Daoy (cell line): Measurements from ENCODE around the gene NSG2. TPM values are rescaled to one million over a fixed set of nuclear protein-coding genes. Genes with fewer than 3 reads are reported as not detected.
"Not testable (repeated sequence)": the region's sequence is repeated elsewhere in the genome, so short reads cannot be mapped to it uniquely, and the experiment has no call there.

Experiments used
- DNase-seq: peaks from one replicate; pipeline ENCODE4 v3.0.0-alpha.2; 2015; ENCODE audit warnings: low read depth
- total RNA-seq: library from RNA; depleted of rRNA; stranded (reverse); fragments of >200 nt; shearing (Covaris generic); gene quantifications from 2 replicates; pipeline ENCODE4 v1.2.3, GENCODE V29; 2014

The NSG2 gene
- total RNA-seq, 1 experiment from 2014 or later = not detected

GRCh38 chr5:174101195-174101730, 55.8 kb downstream of the NSG2 start:
- no peak for DNase-seq

DNA sequence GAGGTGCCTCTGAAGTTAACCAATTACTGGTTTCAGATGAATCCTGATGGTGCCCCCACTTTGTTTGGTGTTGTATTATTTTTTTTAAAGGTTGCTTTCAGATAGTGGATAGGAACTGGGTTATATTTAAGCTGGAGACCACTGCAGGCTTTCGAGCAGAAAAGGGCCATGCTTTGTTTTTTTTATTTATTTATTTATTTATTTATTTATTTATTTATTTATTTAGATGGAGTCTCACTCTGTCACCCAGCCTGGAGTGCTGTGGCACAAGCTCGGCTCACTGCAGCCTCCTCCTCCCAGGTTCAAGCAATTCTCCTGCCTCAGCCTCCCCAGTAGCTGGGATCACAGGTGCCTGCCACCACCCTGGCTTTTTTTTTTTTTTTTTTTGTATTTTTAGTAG, 57.1 kb downstream of the NSG2 start:
- not testable (repeated sequence) for DNase-seq

GRCh38 chr5:174106997-174107655, 61.6 kb downstream of the NSG2 start:
- DNase-seq = no peak

DNA sequence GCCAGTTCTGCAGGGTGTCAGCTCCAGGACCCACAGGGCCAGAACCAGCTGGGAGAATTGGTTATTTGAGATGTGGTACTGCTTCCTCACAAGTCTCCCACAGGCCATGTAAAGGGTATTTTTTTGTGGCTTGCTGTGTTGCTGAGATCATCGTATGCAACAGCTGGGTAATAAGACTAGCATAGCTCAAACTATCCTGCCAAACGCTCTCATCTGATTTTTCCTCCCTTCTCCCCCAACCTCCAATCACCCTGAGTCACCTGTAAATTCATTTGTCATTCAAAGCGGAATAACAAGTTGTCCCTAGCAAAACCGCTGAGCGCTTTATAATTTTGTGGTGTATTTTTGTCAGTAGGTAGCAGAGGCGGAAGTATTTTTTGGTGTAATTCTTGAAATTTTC, 63.2 kb downstream of the NSG2 start:
- DNase-seq = no peak

- DNase-seq = no peak
These were observed 64.3 kb downstream of the NSG2 start for GRCh38 chr5:174109698-174110260.

DNA sequence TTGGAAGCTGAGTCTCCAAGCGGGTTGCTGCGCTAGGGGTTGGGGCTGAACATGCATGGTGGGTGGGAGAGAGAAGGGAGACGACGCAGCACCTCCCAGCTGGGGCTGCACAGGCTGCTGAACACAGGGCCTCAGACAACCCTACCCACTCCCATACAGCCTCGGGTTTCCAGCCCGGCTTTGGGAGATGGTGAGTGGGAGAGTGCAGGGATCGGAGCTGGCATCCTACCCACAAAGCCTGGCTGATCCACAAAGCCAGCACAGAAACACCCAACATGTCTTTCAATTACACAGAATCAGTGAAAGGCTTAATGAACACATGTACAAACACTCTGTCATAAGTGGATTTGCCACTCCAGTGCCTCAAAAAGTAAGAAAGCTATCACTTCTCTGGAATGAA, 64.8 kb downstream of the NSG2 start:
- DNase-seq = no peak

GRCh38 chr5:174111287-174111973, 65.9 kb downstream of the NSG2 start:
- no peak for DNase-seq

GRCh38 chr5:174115226-174115625, 69.7 kb downstream of the NSG2 start:
- no peak for DNase-seq

GRCh38 chr5:174118823-174119467, 73.4 kb downstream of the NSG2 start:
- no peak for DNase-seq

DNA sequence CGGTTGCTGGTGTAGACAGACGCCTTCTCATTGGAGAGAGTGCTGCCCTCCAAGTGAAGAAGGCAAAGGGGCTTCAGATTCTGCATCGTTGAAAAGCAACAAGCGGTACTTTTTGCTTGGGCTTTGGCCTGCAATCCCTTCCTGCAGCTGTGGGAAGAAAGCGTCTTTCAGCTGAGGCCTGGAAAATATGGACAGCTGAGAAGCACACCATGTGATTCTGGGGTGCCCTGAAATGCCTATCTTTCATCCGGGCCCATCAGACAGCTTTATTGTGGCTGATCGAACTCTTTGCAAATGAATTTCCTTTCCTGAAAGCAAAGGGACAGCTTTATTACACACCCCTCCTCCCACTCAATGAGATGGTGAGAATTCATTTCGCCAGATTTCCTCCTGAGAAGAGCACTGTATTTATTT, 74.0 kb downstream of the NSG2 start:
- DNase-seq = no peak

GRCh38 chr5:174120401-174121005, 75.0 kb downstream of the NSG2 start:
- no peak for DNase-seq

DNA sequence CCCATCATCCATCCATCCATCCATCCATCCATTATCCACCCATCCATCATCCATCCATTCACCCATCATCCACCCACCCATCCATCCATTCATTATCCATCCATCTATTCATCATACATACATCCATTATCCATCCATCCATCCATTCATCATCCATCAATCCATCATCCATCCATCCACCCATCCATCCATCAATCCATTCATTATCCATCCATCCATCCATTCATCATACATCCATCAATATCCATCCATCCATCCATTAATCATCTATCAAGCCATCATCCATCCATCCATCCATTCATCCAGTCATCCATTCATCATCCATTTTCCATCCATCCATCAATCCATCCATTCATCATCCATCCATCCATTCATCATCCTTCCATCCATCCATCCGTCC, 89.0 kb downstream of the NSG2 start:
- no peak for DNase-seq

- DNase-seq = no peak
These were observed 94.1 kb downstream of the NSG2 start for GRCh38 chr5:174139623-174140022.

DNA sequence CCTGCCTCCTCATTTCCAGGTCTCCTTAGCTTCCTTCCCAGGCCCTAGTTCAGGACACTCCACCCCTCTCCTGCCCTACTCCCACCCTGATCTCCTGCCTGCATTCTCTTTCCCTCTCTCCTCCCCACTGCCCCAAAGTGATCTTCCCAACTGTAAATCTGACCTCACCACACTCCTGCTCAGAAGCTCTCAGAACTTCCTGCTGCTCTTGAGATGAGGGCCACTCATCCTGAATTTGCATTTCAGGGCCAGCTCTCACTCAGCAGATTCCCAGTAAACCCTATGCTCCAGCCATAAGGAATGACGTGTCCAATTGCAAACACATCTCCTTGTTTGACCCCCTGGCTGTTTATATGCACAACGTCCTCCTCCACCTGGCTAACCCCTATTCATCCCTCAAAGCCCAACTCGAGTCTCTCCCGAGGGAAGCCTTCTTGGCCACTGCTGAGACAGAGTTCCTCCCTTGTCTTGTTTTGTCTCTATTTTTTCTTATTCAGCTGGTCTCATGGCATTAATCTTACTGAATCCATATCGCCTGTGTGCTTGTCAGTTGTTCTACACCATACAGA, 95.0 kb downstream of the NSG2 start:
- peak; percentile 28 for DNase-seq

DNA sequence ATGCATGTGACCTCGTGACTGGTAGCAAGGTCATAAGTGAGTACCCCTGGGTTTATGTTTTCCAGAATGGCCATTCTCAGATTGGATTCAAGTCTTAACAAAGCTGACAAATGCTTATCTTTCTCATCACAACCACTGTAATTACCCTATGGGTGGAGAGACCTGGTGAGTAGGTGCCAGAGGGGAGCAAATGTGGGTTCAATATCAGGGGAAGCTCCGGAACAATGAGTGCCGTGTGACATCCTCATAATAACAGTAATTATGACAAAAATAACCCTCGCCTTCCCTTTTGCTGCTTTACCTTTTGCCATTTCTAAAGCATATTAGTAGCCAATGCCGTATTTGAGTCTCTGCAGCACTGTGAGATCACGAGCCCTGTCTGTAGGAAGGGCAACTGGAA, 95.9 kb downstream of the NSG2 start:
- no peak for DNase-seq

GRCh38 chr5:174145091-174145490, 99.6 kb downstream of the NSG2 start:
- DNase-seq = no peak

- DNase-seq = no peak
These were observed 100.3 kb downstream of the NSG2 start for GRCh38 chr5:174145821-174146220.

GRCh38 chr5:174146556-174146955, 101.0 kb downstream of the NSG2 start:
- no peak for DNase-seq

- not testable (repeated sequence) for DNase-seq
These were observed 101.5 kb downstream of the NSG2 start for GRCh38 chr5:174147012-174147411.

DNA sequence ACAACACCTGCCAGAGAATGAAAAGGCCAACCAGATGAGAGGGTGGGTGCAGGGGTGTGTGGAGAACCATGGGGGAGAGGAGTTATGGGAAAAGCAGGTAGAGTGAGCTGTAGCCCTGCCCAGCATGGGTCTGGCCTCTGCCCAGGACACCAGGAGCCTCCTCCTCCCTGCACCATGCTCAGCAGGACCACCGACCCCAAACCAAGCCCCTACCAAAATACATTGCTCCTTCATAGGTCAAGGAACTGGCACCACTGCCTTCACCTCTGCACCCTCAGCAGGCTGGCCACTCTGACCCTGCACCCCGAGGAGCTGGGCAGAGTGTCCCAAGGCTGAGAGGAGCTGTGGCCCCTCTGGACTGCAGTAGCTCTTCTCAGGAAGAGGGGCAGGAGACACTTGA, 102.0 kb downstream of the NSG2 start:
- DNase-seq = no peak

GRCh38 chr5:174148721-174149120, 103.2 kb downstream of the NSG2 start:
- DNase-seq = no peak

GRCh38 chr5:174149426-174149825, 103.9 kb downstream of the NSG2 start:
- DNase-seq = no peak
